ENCODE measurements around the gene RPL36.
"Not testable (repeated sequence)": the region's sequence is repeated elsewhere in the genome, so short reads cannot be mapped to it uniquely, and the experiment has no call there.

RPL36 gene

DNA sequence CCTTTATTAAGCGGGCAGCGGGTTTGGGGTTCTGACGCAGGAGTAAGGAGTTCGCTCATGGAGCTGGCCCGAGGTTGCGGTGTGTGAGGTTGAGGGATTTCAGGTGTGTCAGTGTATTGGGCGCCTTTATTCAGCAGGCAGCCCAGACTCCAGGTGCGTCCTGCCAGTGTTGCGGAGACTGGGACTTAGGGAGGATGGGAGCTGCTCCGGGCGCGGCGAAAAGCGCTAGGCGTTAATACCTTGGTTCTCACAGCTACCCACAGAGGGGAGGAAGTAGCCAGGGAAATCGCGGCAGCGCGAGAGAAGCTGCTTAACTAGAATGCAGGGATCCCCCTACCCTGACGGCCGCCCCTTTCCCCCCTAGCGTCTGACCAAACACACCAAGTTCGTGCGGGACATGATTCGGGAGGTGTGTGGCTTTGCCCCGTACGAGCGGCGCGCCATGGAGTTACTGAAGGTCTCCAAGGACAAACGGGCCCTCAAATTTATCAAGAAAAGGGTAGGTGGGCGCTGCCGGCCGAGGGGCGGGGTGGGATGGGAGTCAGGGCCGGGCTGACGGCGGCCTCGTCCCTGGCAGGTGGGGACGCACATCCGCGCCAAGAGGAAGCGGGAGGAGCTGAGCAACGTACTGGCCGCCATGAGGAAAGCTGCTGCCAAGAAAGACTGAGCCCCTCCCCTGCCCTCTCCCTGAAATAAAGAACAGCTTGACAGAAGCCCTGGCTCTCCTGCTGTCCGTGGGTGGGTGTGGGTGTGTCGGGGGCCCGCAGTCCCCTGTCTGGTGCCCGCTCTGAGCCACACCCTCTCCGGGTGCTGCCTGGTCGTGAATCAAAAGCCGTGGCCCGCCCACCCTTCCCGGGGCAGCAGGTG is 1.1 kb downstream of the RPL36 start:
- DNase-seq (ENCODE audit: low spot score), result peak; percentile 73

DNA sequence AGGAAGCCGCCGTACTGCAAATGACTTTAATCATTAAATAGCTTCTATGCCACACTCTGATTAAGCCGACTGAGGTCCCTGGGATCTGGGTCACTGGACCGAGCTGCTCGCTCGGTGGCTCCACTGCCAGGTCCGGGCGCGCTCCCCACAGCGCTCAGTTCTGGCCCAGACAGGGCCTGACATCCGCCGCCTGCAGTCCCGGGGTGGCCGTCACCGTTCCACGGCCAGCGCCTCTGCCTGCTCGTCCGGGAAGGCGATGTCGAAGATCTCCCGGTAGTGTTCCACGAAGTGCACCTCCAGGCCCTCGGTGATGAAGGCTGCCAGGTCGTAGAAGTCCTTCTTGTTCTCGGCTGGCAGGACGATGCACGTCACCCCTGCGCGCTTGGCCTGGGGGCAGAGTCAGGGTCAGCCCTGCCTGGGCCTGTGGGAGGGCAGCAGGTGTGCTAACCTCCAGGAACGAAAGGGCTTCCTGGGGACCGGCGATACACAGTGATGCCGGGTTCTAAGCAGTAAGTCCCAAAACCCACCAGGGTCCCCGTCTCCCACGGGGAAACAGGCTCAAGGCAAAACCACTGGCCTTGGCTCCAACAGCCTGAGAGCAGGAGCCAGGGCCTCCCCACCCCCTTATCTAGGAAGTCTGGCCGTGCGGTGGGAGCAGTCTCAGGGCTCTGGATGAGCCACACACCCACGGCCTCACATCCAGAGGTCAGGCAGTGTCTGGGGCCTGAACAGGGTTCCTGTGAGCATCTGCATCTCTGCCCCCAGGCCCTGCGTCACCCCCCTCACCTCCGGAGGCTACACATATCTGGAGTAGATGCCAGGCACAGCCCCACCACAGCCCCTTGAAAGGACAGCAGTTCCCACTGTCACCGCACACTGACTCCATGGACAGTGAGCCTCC is 2.0 kb downstream of the RPL36 start:
- no peak for DNase-seq (ENCODE audit: low spot score)

DNA sequence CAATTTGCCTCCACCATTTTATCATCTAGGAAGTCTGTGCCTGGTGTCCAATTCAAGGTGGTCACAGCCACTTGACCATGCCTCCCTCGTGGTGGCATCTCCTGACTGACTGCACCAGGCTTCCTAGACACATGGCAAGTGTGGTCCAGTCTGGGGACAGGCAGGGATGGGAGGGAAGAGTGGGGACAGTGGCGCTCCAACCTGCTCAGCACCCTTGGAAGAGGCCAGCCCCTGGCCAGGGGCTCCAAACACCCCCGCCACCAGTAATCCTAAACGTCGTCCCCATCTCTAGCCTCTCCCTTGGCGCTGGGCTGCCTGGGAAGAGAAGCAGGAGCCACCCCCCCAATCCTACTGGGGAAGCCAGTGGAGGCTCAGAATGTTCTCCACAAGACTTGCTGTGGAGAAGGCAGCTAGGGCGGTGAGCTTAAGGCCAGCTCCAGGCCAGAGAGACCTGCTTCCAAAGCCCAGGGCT is 2.7 kb downstream of the RPL36 start:
- DNase-seq (ENCODE audit: low spot score), result no peak

DNA sequence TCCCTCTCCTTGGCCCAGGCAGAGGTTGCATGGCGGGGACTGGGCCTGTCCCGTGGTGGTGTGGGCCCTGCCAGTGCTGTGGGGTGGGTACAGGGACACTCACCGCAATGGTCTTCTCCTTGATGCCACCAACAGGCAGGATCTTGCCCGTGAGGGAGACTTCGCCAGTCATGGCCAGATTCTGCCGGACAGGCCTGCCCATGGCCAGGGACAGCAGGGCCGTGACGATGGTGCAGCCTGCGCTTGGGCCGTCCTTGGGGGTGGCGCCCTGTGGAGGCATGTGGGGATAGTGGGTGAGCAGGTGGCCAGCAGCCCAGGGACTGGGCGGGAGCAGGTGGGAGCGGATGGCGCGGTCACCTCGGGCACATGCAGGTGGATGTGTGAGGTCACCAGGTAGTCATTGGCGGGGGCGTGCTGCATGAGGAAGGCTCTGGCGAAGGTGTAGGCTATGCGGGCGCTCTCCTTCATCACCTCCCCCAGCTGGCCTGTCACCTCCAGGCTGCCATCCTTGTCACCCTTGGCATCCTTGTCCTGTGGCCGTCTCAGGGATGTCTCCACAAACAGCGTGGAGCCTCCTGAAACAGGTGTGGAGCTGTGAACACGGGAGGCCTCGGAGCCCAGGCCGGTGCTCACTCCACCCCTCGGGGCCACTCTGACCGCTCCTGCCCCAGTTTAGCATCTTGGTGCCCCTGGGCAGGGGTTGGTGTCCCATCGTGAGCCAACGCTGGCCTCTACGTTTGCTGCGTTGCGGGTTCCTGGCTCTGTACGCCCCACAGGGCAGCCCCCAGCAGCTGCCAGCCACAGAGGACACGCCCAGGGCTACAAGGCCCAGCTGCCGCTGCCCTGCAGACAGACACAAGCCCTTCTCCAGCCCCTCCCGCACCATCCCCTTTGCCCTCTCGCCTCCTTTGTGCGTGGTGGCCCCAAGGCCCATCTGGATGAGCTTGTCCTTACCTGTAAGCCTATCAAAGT is 3.4 kb downstream of the RPL36 start:
- no peak for DNase-seq (ENCODE audit: low spot score)

DNA sequence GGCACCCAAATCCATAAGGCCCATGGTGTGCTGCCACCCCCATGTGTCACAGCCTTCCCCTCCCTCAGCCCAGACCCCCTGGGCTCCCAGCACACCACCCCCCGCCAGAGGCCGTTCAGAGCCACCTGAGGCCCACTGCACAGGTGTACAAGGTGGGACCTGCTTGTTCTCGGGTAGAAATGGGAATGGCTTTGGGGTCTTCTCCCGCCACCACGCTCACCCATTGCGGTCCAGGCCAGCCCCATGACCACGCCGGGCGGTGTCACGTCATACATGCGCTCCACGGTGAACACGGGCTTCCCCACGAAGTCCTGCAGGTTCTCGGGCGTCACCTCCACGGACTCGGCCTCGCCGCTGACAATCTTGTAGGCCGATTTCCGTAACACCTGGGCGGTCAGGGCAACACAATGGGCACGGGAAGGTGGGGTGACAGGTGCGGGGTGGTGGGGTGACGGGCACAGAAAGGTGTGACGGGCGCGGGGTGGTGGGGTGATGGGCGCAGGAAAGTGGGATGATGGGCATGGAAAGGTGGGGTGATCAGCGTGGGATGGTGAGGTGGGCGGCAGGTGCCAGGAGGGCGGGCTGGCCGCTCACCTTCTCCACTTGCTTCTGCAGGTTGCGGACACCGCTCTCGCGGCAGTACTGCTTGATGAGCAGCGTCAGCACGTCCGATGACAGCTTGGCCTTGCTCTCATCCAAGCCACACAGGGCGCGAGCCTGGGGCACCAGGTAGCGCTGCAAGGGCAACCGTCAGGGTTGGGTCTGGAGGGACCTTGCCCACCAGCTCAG is 4.3 kb downstream of the RPL36 start:
- no peak for DNase-seq (ENCODE audit: low spot score)

DNA sequence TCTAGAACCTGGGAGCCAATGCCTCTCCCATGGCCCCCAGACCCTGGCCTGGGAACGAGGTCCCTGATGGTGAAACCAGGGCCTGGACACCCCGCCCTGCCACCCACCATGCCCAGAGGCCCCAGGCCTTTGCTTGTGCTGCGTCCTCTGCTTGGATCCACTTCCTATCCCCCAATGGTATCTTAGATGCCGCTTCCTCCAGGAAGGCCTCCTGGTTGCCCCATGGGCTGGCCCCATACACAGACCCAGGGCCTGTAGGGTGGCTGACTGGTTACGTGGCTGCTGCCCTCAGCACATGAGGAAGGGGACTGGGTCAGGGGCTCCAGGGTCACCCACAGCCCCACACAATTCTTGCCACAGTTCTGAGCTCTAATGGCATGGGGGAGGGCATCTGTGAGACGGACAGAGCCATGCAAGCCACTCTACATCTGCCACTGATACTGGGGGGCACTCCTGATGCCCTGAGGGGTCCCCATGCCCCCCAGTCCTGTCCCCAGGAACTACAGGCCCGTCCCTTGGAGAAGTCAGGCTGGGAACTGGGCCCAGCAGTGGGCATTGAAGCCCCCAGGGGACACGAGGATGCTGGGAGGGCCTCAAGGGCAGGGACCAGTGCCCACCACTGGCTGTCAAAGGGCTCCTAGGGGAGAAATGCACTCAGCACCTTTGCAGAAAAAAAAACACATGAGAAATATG is 5.0 kb downstream of the RPL36 start:
- no peak for DNase-seq (ENCODE audit: low spot score)

DNA sequence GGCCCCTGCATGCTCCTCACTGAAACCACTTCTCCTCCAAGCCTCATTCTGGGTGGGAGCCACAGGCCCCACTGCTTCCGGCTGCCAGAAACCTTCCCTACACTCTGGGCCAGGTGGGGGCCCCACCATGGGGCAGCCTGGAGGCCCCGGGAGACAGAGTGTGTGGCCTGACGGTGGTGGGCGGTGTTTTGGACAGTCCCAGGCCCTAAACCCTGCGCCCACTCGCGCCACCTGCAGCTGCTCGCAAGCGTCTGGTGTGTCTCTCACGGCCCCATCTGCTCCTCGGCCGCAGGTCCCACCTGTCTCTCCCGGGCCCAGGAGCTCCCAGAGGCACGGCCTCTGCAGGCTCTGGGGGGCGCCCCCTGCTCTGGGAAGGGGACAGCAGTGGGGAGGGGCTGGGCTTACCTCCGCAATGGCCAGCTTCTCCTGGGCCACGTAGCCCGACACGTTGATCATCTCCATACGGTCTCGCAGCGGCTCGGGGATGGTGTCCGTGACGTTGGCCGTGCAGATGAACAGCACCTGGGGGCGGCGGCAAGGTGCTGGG is 5.6 kb downstream of the RPL36 start:
- DNase-seq (ENCODE audit: low spot score), result no peak

DNA sequence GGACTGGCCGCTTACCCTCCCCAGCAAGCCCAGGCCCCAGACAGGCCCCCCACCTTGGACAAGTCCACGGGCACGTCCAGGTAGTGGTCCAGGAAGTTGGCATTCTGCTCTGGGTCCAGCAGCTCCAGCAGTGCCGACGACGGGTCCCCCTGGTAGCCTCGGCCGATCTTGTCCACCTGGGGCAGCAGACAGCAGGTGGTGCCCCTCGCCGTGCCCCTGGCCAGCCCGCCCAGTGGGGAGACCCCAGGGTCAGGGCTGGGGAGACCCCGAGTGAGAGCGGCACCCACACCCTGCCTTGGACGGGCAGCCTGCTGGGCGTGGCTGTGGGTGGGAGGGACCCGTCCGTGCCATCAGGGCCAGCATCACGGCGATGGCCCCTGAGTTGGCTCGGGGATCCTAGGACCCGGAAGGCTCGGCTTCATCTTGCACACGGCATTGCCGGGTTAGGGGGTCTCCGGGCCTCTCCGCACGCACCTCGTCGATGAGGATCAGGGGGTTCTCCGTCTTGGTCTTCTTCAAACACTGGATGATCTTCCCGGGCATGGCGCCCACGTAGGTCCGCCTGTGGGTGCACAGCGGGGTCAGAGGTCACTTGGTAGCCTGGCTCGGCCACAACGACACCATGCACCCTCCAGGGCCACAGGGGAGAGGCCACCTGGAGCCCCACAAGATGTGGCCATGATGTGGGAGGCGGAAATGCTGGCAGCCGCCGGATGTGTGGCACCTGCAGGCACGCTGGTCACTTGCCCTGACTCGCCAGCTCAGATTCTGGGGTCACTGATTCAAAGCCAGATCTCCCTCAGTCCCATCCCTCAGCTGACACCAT is 6.3 kb downstream of the RPL36 start:
- no peak for DNase-seq (ENCODE audit: low spot score)

DNA sequence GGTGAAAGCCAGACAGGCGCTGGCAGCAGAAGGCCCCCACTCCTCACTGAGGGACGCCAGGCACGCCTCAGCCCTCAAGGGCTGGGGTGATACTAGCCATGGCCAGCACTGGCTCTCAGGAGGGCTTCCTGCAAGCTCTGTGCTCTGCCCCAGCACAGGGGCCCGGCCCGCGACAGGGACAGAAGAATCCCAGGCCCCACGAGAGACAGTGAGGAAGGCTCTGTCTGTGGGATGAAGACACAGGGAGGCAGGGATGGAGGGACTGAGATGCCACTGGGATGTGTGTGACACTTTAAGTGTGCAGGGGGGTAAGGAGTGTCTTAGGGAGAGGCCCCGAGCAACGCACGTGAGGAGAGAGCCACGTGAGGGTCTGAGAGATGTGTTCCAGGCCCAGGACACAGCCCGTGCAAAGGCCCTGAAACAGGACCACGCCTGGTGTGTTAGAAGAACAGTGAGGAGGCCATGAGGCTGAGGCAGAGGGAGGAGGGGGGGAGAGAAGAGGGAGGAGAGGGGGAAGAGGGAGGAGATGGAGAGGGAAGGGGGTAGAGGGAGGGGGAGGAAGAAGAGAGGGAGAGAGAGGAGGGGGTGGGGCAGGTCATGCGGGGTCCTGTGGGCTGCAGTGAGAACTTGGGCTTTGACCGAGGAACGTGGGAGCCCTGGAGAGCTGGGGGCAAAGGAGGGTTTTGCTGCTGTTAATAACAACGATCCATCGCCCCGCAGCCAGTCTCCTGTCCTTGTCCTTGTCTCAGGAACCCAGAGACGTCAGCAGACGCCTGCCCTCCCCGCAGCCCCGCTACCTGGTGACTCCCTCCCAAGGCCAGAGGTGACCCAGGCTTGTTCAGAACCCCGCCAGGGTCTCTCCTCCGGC is 7.2 kb downstream of the RPL36 start:
- no peak for DNase-seq (ENCODE audit: low spot score)

DNA sequence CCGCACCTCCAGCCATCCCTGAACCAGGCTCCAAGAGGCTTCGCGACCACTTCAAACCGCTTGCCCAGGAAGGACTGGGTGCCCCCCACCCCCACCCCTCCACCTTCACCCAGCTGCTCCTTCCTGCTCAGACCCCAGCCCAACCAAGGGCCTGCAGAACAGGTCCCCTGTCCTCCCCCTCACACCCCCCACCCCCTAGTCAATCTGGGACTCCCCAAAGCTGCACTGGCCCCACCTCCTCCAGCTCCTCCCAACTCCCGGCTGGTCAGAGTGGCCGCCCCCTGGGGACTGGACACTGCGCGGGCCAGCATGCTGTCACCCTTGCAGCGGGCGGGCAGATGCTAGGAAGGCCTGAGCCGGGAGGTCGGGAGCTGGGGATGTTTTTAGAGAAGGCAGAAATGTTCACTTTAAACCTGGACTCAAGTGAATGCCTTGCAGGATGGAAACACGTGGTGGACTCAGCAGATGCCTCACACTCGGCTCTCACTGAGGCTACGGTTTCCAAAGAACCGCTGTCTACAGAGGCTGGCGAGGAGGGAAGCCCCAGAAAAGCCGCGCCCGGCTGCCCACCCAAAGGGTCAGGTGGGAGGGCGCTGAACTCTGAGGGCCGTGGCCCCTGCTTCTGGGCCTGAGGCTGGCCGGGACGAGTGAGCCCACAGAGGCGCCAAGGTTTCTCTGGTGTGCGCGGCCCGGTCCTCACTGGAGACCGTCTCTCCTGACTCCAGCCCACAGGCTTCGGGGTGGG is 8.0 kb downstream of the RPL36 start:
- no peak for DNase-seq (ENCODE audit: low spot score)

DNA sequence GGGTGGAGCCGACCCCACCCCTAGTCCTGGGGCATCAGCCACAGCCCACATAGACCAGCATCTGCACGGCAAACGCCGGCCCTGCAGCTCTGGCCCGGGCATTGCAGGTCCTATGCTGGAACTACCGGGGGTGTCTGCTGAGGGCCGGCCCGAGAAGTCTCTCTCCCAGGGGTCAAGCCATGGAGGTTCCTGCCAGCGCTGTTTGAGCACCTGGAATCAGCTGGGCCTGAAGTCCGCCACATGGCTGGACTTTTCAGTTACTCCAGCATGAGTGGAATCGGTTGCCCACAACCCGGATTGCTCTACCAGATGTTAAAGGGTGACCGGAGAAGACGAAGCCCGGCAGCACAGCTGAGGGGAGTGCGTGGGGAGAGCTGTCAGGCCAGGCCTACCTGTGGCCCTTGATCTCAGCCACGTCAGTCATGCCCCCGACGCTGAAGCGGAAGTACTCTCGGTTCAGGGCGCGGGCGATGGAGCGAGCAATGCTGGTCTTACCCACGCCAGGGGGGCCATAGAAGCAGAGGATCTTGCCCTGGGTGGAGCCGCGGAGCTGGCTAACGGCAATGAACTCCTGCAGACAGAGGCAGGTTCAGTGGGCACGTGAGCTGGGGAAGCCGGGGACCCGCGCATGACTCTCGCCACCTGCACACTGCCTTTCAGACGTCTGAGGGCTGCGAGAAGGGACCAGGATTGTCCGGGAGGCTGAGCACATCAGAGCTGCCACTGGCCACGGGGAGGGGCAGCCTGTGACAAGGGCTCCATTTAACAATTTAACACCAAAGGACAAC is 8.7 kb downstream of the RPL36 start:
- no peak for DNase-seq (ENCODE audit: low spot score)

DNA sequence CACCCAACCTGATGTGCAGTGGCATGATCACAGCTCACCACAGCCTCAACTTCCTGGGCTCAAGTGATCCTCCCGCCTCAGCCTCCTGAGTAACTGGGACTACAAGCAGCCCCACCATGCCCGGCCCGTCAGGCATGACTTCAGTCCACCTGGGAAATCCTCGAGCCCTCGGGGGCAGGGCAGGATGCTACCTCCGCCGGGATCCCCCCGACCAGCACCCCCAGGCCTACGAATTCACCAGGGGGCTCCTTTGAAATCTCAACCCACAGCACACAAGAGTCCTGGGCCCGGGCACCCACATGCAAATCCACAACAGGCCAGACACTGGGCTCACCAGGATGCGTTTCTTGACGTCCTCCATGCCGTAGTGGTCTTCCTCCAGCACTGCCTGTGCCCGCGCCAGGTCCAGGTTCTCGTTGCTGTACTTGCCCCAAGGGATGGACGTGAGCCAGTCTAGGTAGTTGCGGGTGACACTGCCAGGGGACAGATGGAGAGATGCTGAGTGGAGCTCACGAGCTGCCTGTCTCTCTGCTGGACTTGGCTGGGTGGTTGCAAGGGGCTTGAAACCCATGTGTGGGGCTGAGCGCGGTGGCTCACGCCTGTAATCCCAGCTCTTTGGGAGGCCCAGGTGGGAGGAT is 10.5 kb downstream of the RPL36 start:
- DNase-seq (ENCODE audit: low spot score), result no peak

DNA sequence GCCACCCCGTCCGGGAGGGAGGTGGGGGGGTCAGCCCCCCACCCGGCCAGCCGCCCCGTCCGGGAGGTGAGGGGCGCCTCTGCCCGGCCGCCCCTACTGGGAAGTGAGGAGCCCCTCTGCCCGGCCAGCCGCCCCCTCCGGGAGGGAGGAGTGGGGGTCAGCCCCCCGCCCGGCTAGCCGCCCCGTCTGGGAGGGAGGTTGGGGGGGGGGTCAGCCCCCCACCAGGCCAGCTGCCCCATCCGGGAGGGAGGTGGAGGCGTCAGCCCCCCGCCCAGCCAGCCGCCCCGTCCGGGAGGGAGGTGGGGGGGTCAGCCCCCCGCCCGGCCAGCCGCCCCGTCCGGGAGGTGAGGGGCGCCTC is 11.9 kb downstream of the RPL36 start:
- not testable (repeated sequence) for DNase-seq (ENCODE audit: low spot score)

DNA sequence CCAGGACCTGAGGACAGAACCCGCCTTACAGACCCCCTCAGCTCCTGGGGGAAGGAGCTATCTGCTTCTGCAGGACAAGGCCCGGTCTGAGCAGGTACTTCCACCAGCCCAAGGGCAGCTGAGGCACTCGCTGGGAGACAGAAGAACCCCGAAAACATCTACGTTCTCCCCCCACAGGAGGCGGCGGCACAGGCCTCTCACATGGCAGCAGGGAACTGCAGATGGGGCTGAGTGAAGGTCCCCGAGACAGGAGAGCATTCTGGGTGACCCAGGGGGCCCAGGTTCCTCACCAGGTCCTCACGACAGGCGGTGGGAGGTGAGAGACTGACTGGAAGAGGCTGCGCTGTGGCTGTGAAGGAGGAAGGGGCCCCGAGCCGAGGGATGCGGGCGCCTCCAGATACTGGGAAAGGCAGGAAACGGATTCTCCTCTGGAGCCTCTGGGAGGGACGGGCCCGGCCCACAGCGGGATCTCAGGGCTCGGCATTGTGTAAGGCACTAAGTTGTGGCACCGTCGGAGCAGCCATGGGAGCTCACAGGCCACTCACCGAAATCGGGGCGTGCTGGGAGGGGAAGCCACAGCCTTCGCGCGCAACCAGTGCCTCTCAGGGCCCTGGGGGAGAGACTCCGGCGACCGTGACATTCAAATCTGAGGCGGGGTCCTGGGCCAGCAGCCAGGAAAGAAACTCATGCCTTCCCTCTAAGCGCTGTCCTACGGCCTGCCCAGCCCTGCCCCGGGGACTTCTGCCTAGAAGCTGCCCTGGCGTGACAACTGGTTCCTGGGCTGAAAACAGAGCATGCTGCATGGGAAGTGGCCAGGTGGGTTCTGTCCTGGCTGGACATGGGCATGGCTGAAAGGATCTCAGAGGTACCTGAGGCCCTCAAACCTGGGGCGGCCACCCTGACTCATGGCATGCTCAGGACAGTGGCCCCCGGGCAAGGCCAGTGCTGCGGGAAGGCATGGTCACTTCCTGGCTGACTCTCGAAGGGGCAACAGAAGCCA is 14.0 kb downstream of the RPL36 start:
- no peak for DNase-seq (ENCODE audit: low spot score)

DNA sequence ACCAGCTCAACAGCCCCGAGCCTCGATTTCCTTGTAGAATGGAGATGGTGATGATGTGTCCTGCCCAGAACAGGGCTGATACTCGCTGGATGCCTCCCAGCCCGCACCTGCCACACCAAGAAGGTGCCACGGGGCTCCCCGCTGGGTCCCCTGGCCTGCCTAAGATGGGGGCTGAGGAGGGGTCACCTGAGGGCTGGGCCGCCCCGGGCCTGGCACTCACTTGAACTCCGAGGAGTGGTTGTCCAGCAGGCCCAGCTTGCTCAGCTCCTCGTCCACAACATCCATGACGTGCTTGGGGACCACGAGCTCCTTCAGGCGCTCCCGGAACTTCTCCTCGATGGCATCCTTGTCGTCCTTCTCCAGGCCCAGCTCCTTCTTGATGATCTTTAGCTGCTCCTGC is 15.5 kb downstream of the RPL36 start:
- no peak for DNase-seq (ENCODE audit: low spot score)

All from kidney tubule cell (primary cell).